Amniotic epithelial cell (primary cell): ENCODE measurements around the gene PLAAT1.

Experiments used
- DNase-seq: peaks from one replicate; pipeline ENCODE4 v3.0.0-alpha.2; 2010; ENCODE audit warnings: low read depth

The PLAAT1 gene

DNA sequence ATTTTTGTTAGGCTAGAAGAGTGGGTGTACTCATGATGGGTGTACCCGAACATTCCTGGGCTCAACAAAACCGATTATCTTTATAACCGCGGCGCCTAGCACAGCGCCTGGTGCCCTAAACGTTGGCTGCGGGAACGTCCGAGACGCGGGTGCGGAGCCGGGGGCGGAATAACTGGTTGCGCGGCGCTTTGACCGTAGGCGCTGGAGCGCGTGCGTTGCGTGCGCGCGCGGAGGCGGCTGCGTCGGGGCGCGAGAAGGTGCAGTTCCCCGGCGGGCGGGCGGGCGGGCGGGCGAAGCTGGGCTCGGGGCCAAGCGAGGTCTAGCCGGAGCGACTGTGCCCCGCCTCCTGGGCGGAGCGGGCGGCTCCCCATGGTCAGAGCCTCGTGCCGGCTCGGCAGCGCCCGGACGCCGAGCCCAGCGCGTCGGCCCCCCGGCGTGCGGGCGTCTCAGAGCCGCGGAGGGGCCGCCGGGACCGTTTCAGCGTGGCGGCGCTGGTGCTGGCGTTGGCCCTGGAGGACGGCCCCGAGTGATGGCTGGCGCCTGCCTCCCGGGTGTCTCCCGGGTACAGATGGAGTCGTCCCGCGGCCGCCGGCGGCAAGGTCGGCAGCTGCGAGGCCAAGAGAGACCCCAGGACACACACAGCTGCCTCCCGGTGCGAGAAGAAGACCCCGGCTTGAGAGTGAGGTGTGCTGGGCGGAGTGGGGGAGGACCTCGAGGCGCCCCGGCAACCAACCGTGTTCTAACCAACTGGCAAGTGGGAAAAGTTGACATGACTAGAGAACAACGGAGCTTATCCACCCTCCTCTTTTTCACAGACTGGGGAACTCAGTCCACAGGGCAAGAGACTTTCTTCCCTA, at the start of gene PLAAT1:
TSS of gene PLAAT1 (plus strand) at position 373 of the 857 bp plus-strand sequence. CDS start 14,429 bp downstream, outside the sequence.
- DNase-seq = peak; percentile 35

DNA sequence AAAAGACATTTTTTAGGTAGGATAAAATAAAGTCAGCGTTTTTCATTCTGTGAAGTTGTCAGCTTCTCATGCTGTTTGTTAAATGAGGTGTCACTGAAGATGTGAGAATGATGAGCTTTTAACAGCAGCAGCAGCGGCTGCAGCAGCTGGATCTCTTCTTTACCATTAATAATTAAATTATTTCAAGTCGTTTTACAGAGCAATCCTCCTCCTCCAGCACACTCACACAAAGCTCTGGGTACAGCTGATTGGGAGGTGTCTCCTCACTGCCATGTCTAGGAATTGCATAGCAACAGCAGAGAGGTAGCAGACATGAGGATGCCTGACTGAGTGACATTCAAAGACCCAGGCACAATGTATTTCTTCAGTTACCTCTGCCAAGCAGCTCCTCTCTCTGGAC, 46.7 kb upstream of the PLAAT1 start:
- no peak for DNase-seq

DNA sequence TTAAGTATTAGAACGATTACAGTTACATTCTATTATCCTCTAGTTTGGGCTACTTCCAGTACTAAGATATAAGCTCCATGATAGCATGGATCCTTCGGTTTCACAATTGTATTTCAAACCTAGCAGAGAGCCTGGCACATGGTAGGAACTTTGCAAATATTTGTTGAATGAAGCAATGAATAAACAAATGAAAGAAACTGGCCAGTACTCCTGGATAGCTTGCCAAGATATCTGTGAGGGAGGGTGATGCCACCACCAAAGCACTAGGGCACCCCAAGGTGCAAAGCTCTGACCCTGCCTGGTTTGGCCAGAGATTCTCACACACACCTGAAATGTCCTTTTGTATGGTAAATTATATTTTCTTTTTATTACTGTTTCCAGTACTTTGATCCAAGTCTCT, 44.3 kb upstream of the PLAAT1 start:
- DNase-seq = no peak

DNA sequence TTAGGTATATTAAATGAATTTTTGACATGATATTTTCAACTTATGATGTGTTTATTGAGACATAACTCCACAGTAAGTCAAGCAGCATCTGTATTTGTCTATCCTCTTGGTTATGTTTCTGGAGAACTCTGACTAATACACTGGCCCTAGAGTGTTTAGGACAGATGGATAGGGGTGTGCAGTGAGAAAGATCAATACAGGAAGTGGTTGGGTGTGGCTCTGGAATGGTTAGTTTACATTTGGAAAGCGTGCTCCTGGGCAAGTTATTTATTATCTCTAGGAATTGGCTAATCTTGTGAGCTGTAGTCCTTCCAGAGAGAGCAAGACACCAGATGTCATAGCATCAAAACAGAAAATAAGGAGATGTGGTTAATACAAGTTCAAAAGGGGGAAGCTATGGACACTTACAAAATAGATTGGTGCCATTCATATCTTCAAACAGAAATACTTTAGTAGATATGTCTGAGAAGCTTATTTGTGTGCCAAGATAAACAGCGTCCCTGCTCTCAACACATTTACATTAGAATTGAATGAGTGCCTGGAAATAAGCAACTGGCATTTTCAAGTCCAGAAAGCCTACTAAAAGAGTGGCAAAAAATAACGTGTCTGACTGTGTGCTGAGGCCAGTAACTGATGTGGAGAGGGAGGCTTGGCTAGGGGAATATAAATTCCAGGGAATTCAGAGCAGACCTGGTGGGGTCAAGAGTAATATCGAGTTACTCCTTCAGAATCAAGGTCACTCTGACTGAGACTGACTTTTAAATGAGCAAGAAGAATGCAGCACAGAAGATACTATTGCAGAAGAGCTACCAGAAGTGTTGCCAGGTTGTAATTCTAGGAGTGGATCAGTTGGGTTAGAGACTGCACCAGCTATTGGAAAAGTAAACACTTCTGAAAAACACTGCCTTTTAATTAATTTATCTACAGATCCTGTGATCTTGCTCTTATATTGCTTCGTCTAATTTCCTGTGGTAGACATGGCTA, 33.4 kb upstream of the PLAAT1 start:
- DNase-seq = no peak

DNA sequence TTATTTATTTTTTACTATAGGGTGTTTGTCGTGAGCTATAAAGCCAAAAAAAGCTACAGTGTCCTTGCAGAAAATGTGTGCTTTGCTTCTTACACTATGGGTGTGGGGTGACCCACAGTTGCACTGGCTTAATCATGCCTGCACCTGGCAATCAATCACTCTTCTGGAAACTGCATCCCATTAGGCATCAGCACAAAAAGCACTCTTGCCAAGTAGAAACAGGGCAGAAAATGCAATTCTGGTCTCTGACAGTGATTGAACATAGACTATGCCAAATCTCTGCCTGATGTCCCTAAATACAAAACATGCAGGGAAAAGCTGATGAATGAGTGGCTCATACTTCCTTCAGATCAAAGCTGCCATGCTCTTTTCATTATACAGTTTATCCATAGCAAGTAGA, 30.4 kb upstream of the PLAAT1 start:
- DNase-seq = no peak

DNA sequence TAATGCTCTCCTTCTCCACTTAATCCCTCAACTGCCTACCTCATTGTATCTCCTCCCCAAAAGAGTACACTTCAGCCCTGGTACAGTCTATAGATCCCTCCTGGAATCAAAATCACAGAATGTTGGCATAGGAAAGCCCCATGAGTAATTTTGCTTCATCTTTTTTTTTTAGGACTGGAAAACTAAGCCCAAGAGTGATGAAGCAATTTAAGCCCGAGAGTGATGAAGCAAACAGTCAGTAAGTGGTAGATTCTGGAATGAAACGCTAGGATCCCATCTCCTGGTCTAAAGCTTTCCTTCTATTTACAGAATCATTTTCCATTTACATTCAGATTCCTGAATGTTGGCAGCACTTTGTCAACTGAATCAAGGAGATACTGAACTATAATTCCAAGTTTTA, 29.8 kb upstream of the PLAAT1 start:
- no peak for DNase-seq

DNA sequence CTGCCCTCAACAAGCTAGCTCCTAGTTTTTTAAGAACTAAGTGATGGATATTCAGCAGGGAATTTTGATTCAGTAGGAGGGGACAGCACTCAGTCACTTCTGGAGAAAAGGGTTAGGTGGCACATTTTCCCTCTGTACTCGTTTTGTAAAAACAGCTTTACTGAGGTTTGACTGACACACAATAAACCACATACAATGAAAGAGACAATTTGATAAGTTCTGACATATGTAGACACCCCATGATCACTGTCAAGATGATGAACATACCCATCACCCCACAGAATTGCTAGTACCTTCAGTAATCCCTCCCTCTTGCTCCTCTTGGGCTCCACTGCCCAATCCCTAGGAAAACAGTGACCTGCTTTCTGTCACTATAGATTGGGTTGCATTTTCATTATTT, 29.0 kb upstream of the PLAAT1 start:
- DNase-seq = no peak

DNA sequence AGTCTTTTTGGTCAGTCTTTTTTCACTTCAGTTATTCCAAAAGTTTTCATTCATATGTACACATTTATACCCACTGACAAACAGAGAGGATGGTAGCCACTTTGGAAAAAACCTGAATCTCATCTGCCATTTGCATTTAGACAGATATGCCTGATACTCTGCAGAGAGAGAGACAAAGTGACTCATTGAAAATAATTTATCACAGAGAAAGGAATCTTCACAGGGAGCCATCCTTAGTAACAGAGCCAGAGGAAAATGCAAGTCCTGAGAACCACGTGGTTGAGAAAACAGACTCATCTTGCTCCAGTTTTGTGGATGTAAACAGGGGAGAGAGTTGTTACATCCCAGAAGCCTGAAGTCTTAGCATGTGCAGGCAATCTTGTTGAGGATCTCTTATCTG, 28.2 kb upstream of the PLAAT1 start:
- no peak for DNase-seq

DNA sequence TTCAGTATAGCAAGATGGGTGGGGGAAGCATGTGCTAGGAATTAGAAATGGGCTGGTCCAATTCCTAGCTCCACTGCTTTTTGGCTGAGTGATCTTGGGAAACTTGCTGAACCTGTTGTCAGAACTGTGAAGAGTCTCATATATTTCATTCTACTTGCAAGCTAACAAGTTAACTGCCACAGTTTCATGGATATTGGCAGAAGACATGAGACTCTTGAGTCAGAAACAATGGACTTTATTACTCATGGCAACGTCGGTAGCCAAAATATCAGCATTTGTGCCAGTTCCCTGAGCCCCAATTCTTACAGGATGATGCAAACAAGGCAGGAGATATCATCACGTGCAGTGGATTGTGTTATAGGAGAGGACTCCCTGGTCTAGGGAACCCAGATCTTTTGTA, 26.6 kb upstream of the PLAAT1 start:
- DNase-seq = no peak

DNA sequence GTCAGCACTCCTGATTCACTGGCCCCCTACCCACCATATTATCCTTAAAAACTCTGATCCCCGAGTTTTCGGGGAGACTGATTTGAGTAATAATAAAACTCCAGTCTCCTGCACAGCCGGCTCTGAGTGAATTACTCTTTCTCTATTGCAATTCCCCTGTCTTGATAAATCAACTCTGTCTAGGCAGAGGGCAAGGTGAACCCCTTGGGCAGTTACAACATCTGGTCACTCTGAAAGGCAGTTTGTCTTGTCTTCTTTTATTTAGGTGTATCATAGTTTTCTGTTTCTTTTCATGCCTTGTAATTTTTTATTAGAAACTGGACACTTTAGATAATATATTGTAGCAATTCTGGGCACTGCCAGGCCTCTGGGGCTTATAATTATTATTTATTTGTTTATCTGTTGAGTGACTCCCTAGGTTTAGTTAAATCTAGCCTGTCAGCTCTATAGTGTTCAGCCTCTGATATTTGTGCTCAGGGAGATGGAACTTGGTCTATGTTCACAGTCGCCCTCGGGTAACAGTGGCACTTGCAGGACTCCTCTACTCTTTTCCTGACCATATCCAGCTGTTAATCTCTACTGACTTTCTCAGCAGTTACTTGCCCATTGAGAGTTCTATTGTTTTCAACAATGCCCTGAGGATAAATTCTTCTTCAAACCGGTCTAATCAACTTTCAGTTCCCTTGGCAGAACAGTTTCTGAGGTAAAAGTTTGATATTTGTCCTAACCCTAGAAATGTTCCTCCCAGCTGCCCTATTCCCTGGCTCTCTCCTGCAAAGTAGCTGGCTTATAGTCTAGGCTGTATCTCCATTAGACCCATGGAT, 15.5 kb upstream of the PLAAT1 start:
- no peak for DNase-seq

DNA sequence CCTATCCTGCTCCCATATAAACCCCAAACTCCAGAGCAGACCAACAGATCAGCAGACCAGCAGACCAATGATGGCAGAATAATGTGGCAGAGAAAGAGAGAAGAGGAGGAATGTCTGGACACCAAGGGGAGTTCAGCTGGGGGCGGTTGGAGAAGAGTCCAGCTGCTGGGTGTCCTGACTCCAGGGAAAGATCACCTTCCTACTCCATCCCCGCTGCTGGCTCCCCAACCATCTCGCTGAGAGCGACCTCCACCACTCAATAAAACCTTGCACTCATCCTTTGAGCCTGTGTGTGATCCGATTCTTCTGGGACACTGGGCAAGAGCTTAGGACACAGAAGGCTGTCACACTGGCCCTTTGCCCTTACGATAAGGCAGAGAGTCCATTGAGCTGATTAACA, 12.8 kb upstream of the PLAAT1 start:
- no peak for DNase-seq

DNA sequence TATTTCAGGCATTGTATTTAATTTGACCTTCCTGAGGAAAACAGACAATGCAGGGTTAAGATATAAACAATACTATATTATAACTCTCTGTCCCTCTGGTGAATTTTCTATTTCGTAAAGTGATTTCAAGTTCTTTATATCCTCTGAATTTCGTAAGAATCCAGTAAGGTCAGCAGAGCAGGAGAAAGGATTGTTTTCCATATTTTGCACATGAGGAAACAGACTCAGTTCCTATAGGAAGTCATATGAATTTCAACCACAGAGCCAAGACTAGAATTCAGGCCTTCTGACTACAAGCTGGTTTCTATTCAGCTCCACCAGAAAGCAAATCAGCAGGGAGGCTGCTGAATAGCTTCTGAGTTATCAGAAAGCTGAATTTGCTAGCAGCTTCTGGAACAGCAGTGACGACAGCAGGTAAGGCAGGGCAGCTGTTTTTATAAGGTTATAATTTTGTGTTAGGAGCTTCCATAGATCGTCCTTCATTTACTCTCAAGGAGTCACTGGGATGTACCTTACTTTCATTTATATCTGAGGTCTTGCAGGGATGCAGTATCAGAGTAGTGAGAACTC, 11.1 kb upstream of the PLAAT1 start:
- no peak for DNase-seq

DNA sequence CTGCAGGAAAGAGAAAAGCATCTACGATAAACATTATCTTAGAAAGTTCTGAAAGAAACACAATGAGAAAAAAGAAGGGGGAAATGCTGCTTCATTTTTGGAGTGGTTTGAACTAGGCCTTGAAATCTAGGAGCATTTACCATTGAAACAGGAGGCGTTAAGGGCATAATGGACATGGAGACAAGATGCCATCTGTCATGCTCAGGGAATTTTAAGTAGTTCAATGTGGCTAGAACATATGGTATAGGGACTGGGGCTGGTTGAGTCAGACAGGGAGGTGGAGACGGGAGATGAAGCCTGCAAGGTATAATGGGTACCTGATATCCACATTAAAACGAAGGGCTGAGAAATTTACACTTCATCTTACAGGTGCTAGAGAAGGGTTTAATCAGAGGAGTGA, 10.4 kb upstream of the PLAAT1 start:
- no peak for DNase-seq

DNA sequence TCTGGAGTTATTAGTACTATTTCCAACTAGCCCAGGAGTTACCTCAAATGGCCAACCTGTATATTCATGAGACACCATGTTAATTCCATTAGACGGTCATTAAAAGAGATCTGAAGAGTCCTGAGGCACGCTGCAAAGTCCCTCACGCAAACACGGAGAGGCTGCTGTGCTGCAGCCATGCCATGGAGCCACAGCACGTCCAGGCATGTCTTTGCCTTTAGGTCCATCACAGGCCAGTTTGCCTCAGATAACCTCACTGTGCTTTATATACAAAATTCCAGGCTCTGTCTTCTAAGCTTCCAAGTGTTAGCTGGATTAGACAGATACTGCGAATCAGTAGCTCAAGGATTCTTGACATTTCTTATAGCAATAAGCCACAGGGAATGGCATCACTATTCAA, 9.8 kb upstream of the PLAAT1 start:
- no peak for DNase-seq

DNA sequence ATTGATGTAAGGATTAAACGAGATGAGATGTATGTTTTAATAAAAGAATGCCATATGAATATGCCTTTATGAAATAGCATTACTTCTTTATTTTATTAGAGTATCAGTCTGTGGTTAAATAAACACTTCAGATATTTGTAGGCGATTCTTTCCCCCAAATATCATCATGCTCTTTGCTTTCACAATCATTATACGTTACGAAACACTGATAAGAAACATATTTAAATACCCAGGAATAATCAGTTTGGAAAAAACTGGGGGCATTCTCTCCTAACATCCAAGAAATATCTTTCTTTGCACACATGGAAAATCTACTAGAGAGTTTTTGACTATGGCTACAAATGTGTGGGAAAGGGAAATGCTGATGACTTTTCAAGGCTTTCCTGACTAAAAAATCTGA, 4.4 kb upstream of the PLAAT1 start:
- DNase-seq = peak; percentile 38

DNA sequence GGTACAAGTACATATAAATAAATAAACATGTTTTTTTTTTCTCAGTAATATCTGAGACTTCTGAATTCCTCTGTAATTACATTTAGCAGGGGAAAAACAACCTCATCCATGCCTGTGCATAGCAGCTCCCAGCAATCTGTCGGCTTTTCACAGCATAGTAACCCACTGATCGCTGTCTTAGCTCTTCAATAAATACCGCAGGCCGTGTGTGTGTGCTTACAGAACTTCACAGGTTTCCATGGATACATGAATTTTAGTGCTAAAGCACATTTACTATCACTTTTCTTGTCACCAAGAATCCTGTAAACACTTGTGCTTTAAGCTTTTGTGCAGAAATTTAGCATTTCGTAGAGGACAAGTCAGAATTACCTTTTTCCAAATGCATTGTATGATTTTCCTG, 4.0 kb upstream of the PLAAT1 start:
- DNase-seq = no peak

DNA sequence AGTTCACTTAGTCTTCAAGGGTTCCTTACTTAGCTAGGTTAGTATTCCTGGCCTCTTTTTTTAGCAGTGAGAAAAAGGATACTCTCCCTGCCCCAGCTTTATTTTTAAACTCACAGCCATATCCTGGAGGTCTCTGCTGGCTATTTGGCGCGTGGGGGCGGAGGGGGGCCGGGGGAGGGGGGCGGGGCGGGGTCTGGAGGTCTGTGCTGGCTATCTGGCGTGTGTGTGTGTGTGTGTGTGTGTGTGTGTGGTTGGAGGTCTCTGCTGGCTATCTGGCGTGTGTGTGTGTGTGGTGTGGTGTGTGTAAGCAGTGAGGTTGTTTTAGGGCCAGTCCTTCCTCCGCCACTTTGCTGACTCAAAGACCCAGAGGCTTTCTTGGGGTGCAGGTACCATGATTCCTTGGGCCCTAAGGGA, 579 bp upstream of the PLAAT1 start:
- peak; percentile 7 for DNase-seq

DNA sequence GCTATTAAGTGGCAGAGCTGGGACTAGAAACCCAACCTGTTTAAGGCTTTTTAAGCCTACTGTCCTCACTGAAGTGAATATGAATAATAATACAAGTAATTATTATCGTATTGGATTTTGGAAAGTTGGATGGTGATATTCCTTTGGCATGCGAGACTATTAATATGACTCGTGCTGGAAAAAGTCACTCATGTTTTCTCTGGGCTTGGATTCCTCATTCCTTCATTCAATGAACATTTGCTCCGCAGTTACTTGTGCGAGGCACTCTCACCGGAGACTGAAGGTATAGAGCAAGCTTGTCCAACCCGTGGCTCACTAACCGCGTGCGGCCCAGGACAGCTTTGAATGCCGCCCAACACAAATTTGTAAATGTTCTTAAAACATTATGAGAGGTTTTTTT, 694 bp downstream of the PLAAT1 start:
- DNase-seq = no peak

DNA sequence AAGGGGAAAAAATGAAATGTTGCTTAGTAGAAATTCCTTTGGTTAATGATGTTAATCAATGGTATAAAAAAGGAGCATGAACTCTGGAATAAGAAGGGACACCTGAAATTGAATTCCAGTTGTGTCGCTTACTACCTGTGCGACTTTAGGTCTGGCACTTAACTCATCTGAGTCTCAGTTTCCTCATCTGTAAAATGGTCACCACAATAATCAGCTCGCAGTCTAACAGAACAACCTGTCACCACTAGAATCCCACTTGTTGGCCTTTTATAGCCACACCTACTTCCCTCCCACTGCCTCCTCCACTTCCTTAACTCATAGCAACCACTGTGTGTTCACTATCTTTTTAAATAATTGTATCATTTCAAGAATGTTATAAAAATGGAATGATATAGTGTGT, 2.5 kb downstream of the PLAAT1 start:
- no peak for DNase-seq

DNA sequence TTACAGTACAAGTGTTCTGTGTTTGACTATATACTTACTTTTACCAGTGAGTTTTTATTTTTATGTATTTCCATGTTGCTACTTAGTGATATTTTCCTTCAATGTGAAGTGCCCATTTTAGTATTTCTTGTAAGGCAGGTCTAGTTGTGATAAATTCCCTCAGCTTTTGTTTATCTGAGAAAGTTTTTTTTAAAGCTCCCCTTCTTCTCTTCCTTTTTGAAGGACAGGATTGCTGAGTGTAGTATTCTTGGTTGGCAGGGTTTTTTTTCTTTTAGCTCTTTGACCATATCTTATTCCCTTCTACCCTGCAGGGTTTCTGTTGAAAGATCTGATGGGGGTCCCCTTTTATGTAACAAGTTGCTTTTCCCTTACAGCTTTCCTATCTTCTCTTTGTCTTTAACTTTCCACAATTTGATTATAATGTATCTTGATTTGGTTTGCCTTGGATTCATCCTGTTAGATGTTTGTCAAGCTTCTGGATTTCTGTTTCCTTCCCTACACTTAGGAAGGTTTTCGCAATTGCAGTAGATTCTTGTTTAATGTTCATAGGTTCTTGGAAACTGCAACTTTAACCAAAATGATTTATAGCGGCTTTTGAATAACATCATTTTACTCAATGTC, 7.9 kb downstream of the PLAAT1 start:
- DNase-seq = no peak

DNA sequence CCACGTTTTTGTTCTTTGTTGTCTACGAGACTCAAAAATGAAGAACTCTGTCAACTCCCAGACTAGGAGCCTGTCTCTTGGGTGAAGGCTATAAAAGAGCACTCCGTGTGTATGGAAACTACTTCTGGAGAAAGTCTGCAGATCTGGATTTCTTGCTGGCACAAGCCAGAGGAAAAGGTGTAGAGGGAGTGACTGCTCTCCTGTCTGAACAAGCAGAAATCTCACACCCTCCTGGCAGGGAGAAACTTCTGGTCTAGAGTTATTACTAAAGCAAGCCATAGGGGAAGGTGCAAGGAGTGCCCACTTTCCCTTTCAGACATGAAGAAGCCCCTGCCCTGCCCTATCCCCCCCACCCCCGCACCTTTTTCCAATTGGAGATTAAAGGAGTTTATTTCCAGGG, 9.5 kb downstream of the PLAAT1 start:
- no peak for DNase-seq
